ENCODE data around the gene LCP1.

Gene LCP1

GRCh38 chr13:46154136-46154801 is 27.7 kb downstream of the LCP1 start:
- Mint-ChIP-seq H3K36me3 (ENCODE audit: low read depth) (peaks cover 93% of the 10 kb centered on the region), H3K27ac (peak overlapping the region; percentile 86), H3K4me1 (ENCODE audit: low read depth) (peaks cover 71% of the 10 kb centered on the region), H3K27me3 (no peaks in the 10 kb centered on the region), H3K9me3 (no peaks in the 10 kb centered on the region), H3K4me3 (no peak overlapping the region)

GRCh38 chr13:46152627-46153328 is 29.2 kb downstream of the LCP1 start:
- H3K9me3 Mint-ChIP-seq = no peaks in the 10 kb centered on the region
- H3K4me3 Mint-ChIP-seq = no peak overlapping the region
- H3K4me1 Mint-ChIP-seq (ENCODE audit: low read depth) = peaks cover 70% of the 10 kb centered on the region
- H3K27me3 Mint-ChIP-seq = no peaks in the 10 kb centered on the region
- peaks cover 91% of the 10 kb centered on the region for H3K36me3 Mint-ChIP-seq (ENCODE audit: low read depth)
- H3K27ac Mint-ChIP-seq = peak overlapping the region; percentile 86

GRCh38 chr13:46150134-46150693 is 31.8 kb downstream of the LCP1 start:
- H3K36me3 Mint-ChIP-seq (ENCODE audit: low read depth) = peaks cover 92% of the 10 kb centered on the region
- peak overlapping the region; percentile 94 for H3K27ac Mint-ChIP-seq
- H3K4me1 Mint-ChIP-seq (ENCODE audit: low read depth) = peaks cover 69% of the 10 kb centered on the region
- no peaks in the 10 kb centered on the region for H3K27me3 Mint-ChIP-seq
- peak overlapping the region; percentile 3 for H3K4me3 Mint-ChIP-seq
- no peaks in the 10 kb centered on the region for H3K9me3 Mint-ChIP-seq

DNA sequence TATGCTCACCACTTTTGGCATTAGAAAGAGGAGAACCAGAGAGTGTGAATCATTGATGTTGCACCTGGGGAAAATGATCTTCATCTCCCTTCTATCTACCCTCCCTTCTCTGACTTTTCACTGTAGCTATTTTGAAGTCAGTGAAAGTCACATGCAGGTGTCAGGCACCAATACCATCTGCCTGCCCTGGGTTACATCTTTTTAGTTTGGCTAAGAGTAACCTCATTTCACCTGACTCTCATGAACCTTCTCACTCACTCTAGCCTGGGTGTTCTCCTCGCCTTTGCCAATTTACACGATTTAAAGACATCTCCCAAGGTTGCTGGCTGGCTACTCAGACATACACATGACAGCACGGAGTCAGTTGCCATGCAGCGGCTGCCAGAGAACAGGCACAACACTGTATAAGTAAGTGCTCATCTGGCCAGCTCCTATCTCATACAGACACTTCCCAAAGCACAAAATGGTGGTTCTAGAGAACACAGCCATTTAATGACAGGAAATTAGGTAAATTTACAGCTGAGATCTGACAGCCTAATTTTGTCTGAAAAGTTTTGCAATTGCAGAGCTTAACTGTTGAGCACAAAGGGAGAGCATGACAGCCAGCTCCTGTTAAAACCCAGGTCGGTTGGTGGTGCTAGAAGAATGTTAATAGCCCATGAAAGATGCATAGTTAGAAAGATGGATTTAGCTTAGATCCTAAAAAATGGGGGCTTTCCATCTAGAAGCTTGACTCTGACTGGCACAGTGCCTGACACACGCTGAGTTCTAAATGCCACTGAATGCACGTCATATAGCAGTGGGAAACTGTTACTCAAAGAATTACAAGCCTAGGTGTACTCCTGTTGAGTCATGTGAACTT is 32.5 kb downstream of the LCP1 start:
- Mint-ChIP-seq H3K4me3 (peak overlapping the region; percentile 15), H3K27ac (peak overlapping the region; percentile 94), H3K36me3 (ENCODE audit: low read depth) (peaks cover 92% of the 10 kb centered on the region), H3K9me3 (no peaks in the 10 kb centered on the region), H3K4me1 (ENCODE audit: low read depth) (peaks cover 67% of the 10 kb centered on the region), H3K27me3 (no peaks in the 10 kb centered on the region)

DNA sequence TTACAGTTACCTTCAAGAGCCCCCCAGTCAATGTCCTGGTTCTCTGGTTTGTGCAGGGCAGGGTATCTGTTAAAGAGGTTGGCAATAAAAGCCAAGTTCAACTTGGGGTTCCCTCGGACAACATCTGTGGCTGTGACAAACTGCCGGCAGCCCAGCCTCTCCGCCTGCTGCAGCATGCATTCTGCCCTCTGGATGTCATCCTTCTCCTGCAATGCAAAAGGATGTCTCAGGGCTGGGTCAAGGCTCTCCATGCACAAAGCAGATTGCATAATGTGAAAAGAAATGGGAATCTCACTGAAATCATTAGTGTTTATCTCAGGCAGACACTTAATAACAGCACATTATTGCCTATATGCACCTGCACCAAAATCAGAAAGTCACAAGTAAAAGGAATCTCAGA is 35.1 kb downstream of the LCP1 start:
- H3K27me3 Mint-ChIP-seq = no peaks in the 10 kb centered on the region
- H3K4me1 Mint-ChIP-seq (ENCODE audit: low read depth) = peaks cover 54% of the 10 kb centered on the region
- no peaks in the 10 kb centered on the region for H3K9me3 Mint-ChIP-seq
- no peak overlapping the region for H3K4me3 Mint-ChIP-seq
- H3K36me3 Mint-ChIP-seq (ENCODE audit: low read depth) = peaks cover 91% of the 10 kb centered on the region
- no peak overlapping the region for H3K27ac Mint-ChIP-seq

DNA sequence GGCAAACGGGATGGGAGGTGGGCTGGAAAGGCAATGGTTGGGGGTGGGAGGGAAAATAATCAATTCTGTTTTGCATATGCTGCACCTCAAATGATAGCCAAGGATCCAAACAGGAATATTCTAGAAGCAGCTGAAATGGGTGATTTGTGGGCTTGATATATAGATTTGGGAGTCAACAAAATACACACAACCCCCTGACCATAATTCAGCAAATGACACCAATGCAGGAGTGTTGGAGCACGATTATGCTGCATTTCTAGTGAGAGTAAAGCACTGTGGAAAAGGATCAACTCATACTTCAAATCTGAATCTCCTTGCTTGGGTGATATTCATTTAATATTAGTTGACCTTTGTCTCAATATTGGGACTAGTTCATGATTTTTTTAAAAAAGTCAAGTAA is 36.0 kb downstream of the LCP1 start:
- Mint-ChIP-seq H3K4me1 (ENCODE audit: low read depth) (peaks cover 54% of the 10 kb centered on the region), H3K27ac (no peak overlapping the region), H3K4me3 (no peak overlapping the region), H3K27me3 (no peaks in the 10 kb centered on the region), H3K36me3 (ENCODE audit: low read depth) (peaks cover 92% of the 10 kb centered on the region), H3K9me3 (no peaks in the 10 kb centered on the region)

- no peak overlapping the region for H3K4me3 Mint-ChIP-seq
- peaks cover 92% of the 10 kb centered on the region for H3K36me3 Mint-ChIP-seq (ENCODE audit: low read depth)
- H3K27ac Mint-ChIP-seq = peak overlapping the region; percentile 79
- peaks cover 54% of the 10 kb centered on the region for H3K4me1 Mint-ChIP-seq (ENCODE audit: low read depth)
- no peaks in the 10 kb centered on the region for H3K27me3 Mint-ChIP-seq
- H3K9me3 Mint-ChIP-seq = no peaks in the 10 kb centered on the region
Measured at GRCh38 chr13:46145135-46145534, 36.8 kb downstream of the LCP1 start.

- H3K36me3 Mint-ChIP-seq (ENCODE audit: low read depth) = peaks cover 90% of the 10 kb centered on the region
- H3K9me3 Mint-ChIP-seq = no peaks in the 10 kb centered on the region
- peaks cover 49% of the 10 kb centered on the region for H3K4me1 Mint-ChIP-seq (ENCODE audit: low read depth)
- no peak overlapping the region for H3K4me3 Mint-ChIP-seq
- H3K27me3 Mint-ChIP-seq = no peaks in the 10 kb centered on the region
- peak overlapping the region; percentile 72 for H3K27ac Mint-ChIP-seq
Measured at GRCh38 chr13:46143184-46143701, 38.7 kb downstream of the LCP1 start.

- H3K27ac Mint-ChIP-seq = no peak overlapping the region
- peaks cover 90% of the 10 kb centered on the region for H3K36me3 Mint-ChIP-seq (ENCODE audit: low read depth)
Measured at GRCh38 chr13:46142776-46143175, 39.2 kb downstream of the LCP1 start.

DNA sequence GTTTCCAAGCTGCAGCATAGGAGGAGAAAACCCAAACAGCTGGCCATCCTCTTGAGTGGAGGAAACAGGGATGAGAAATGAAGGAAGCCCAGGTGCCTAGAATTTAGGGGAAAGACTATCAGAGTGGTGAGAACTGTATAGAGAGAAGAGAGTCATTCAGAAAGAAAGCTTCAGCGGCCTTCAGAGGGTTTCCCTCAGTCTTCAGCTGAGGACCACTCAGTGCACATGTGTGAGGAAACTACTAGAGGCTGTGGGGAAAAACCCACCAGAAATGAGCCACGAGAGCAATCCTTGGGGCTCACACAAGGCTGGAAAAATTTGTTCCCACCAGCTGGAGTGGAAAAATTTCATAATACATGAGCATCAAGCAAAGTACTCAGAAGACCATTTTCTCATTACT is 41.9 kb downstream of the LCP1 start:
- H3K4me3 Mint-ChIP-seq = no peak overlapping the region
- peak overlapping the region; percentile 92 for H3K27ac Mint-ChIP-seq
- H3K9me3 Mint-ChIP-seq = no peaks in the 10 kb centered on the region
- H3K4me1 Mint-ChIP-seq (ENCODE audit: low read depth) = peaks cover 51% of the 10 kb centered on the region
- H3K27me3 Mint-ChIP-seq = no peaks in the 10 kb centered on the region
- peaks cover 93% of the 10 kb centered on the region for H3K36me3 Mint-ChIP-seq (ENCODE audit: low read depth)

More at GRCh38 chr13:46142776-46143175, 39.2 kb downstream of the LCP1 start:
- Mint-ChIP-seq H3K4me1 (ENCODE audit: low read depth) (peaks cover 49% of the 10 kb centered on the region), H3K9me3 (no peaks in the 10 kb centered on the region), H3K27me3 (no peaks in the 10 kb centered on the region), H3K4me3 (no peak overlapping the region)

GRCh38 chr13:46137627-46138317 is 44.2 kb downstream of the LCP1 start:
- H3K9me3 Mint-ChIP-seq = no peaks in the 10 kb centered on the region
- peak overlapping the region; percentile 76 for H3K27ac Mint-ChIP-seq
- H3K27me3 Mint-ChIP-seq = no peaks in the 10 kb centered on the region
- H3K4me1 Mint-ChIP-seq (ENCODE audit: low read depth) = peaks cover 46% of the 10 kb centered on the region
- no peak overlapping the region for H3K4me3 Mint-ChIP-seq
- peaks cover 91% of the 10 kb centered on the region for H3K36me3 Mint-ChIP-seq (ENCODE audit: low read depth)

- H3K36me3 Mint-ChIP-seq (ENCODE audit: low read depth) = peaks cover 91% of the 10 kb centered on the region
Measured at GRCh38 chr13:46136688-46137087, 45.3 kb downstream of the LCP1 start.

DNA sequence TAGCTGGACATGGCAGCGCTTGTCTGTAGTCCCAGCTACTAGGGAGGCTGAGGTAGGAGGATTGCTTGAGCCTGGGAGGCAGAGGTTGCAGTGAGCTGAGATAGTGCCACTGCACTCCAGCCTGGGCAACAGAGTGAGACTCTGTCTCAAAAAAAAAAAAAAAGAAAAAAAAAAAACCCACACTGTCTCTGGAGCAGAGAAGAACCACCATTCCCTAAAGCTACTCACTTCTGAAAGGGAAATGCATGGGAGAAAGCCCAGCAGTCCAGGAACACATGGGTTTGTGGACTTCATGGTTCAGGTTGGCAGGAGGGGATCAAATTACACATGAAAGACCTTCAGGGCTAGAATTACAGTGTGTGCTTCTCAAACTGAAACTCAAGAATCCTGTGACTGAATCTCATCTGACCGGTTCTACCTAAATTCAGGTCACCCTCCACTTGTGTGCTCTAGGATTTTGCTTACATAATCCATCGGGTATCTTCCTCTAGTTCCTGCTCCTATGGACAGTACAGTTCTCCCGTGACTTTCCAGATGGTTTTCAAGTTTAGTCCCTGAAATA is 46.9 kb downstream of the LCP1 start:
- Mint-ChIP-seq H3K4me3 (no peak overlapping the region), H3K36me3 (ENCODE audit: low read depth) (peaks cover 91% of the 10 kb centered on the region), H3K9me3 (no peaks in the 10 kb centered on the region), H3K27me3 (no peaks in the 10 kb centered on the region), H3K4me1 (ENCODE audit: low read depth) (peaks cover 20% of the 10 kb centered on the region), H3K27ac (peak overlapping the region; percentile 84)

More at GRCh38 chr13:46136688-46137087, 45.3 kb downstream of the LCP1 start:
- Mint-ChIP-seq H3K27me3 (no peaks in the 10 kb centered on the region), H3K9me3 (no peaks in the 10 kb centered on the region), H3K4me1 (ENCODE audit: low read depth) (peaks cover 36% of the 10 kb centered on the region), H3K27ac (peak overlapping the region; percentile 79), H3K4me3 (no peak overlapping the region)

GRCh38 chr13:46134494-46134893 is 47.5 kb downstream of the LCP1 start:
- Mint-ChIP-seq H3K36me3 (ENCODE audit: low read depth) (peaks cover 91% of the 10 kb centered on the region), H3K27ac (peak overlapping the region; percentile 60), H3K27me3 (no peaks in the 10 kb centered on the region), H3K9me3 (no peaks in the 10 kb centered on the region), H3K4me3 (no peak overlapping the region), H3K4me1 (ENCODE audit: low read depth) (peaks cover 16% of the 10 kb centered on the region)

All from stimulated activated naive CD8-positive, alpha-beta T cell treated with anti-CD3 and anti-CD28 coated beads, Interleukin-15, Interleukin-2, amounts not matched to agents 100 ng/mL and 50 ng/mL, for 24 hours (primary cell).